Measurements from ENCODE around the gene OR2G2.

Gene OR2G2

GRCh38 chr1:247638781-247639180 is 50.6 kb downstream of the OR2G2 start:
- TF ChIP-seq, protein P1, sequence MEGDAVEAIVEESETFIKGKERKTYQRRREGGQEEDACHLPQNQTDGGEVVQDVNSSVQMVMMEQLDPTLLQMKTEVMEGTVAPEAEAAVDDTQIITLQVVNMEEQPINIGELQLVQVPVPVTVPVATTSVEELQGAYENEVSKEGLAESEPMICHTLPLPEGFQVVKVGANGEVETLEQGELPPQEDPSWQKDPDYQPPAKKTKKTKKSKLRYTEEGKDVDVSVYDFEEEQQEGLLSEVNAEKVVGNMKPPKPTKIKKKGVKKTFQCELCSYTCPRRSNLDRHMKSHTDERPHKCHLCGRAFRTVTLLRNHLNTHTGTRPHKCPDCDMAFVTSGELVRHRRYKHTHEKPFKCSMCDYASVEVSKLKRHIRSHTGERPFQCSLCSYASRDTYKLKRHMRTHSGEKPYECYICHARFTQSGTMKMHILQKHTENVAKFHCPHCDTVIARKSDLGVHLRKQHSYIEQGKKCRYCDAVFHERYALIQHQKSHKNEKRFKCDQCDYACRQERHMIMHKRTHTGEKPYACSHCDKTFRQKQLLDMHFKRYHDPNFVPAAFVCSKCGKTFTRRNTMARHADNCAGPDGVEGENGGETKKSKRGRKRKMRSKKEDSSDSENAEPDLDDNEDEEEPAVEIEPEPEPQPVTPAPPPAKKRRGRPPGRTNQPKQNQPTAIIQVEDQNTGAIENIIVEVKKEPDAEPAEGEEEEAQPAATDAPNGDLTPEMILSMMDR (IDR thresholded peaks at IDR 0.05) = no peak
- no peak for TF ChIP-seq ZFX (IDR thresholded peaks at IDR 0.05; ENCODE audit: borderline replicate concordance)
- no peak overlapping the region for H3K27ac ChIP-seq
